SK-N-SH (cell line): Measurements from ENCODE around the gene GAL3ST3. TPM values are rescaled to one million over a fixed set of nuclear protein-coding genes. Genes with fewer than 3 reads are reported as not detected.

Experiments
- CTCF ChIA-PET: fragments of 300-600, 350-600 bp; formaldehyde crosslinking; extraction: SDS; loops from one replicate; lab custom pipeline; 2021; lab: Yijun Ruan, JAX
- POLR2A ChIA-PET: fragments of 350-600 bp; sonication (Branson Sonifier 250); formaldehyde crosslinking; extraction: SDS; loops from one replicate; lab custom pipeline; 2020; ENCODE audit warnings: antibody characterized with exemption, inconsistent platforms; lab: Yijun Ruan, JAX
- DNase-seq: peaks from one replicate; pipeline ENCODE4 v3.0.0; 2012
- H2AFZ ChIP-seq: fragments of 200-600 bp; sonication (generic); 2 replicates; pipeline ENCODE4 v1.8.1; 2016; ENCODE audit warnings: antibody characterized with exemption, mild to moderate bottlenecking, low read depth
- H3F3A ChIP-seq: fragments of 200-600 bp; sonication (generic); replicated peaks from 2 replicates; pipeline ENCODE3; 2016; ENCODE audit warnings: antibody characterized with exemption, mild to moderate bottlenecking; ENCODE audit not compliant: insufficient read depth
- H3K27ac ChIP-seq, 2 experiments: fragments of 200-500 bp in 1 of 2; fragments of 200-600 bp in 1 of 2; sonication (Bioruptor generic) in 1 of 2; sonication (generic), shearing (Covaris generic) in 1 of 2; 2 replicates each; pipeline versions ENCODE4 v1.5.1 to v1.6.1; 2014 to 2016; ENCODE audit warnings: low read depth in 2 of 2, inconsistent platforms in 1 of 2, low read length in 1 of 2, mild to moderate bottlenecking in 1 of 2, mixed read lengths in 1 of 2
- H3K27me3 ChIP-seq: fragments of 200-600 bp; sonication (generic), shearing (Covaris generic); 2 replicates; pipeline ENCODE4 v1.6.1; 2016; ENCODE audit warnings: mixed run types; ENCODE audit not compliant: insufficient read depth
- H3K36me3 ChIP-seq, 2 experiments: fragments of 200-500 bp in 1 of 2; fragments of 200-600 bp in 1 of 2; sonication (Bioruptor generic) in 1 of 2; sonication (generic) in 1 of 2; replicated peaks in 1 of 2; 2 replicates each; pipeline versions ENCODE3 to v1.5.1; 2014 to 2016; ENCODE audit warnings: low read length in 1 of 2, mild to moderate bottlenecking in 1 of 2; ENCODE audit not compliant: insufficient read depth in 2 of 2, control insufficient read depth in 1 of 2
- H3K4me1 ChIP-seq, 2 experiments: fragments of 200-500 bp in 1 of 2; fragments of 200-600 bp in 1 of 2; sonication (Bioruptor generic) in 1 of 2; sonication (generic), shearing (Covaris generic) in 1 of 2; 2 replicates each; pipeline versions ENCODE4 v1.5.1 to v1.6.1; 2014 to 2016; ENCODE audit warnings: low read depth in 1 of 2, low read length in 1 of 2, mixed run types in 1 of 2; ENCODE audit not compliant: insufficient read depth in 2 of 2, control insufficient read depth in 1 of 2
- H3K4me2 ChIP-seq: fragments of 200-600 bp; sonication (generic), shearing (Covaris generic); 2 replicates; pipeline ENCODE4 v1.6.1; 2017; ENCODE audit warnings: mixed run types
- H3K4me3 ChIP-seq, 2 experiments: fragments of 200-500 bp in 1 of 2; fragments of 200-600 bp in 1 of 2; sonication (Bioruptor generic) in 1 of 2; sonication (generic), shearing (Covaris generic) in 1 of 2; 2 replicates each; pipeline versions ENCODE4 v1.5.1 to v1.8.1; 2014 to 2016; ENCODE audit warnings: low read depth in 2 of 2, inconsistent platforms in 1 of 2, low read length in 1 of 2, mild to moderate bottlenecking in 1 of 2, mixed read lengths in 1 of 2, moderate library complexity in 1 of 2
- H3K79me2 ChIP-seq: fragments of 200-600 bp; sonication (generic); 2 replicates; pipeline ENCODE4 v1.8.1; 2017; ENCODE audit warnings: mild to moderate bottlenecking; ENCODE audit not compliant: insufficient read depth
- H3K9ac ChIP-seq: fragments of 200-600 bp; sonication (generic); 2 replicates; pipeline ENCODE4 v1.6.1; 2017; ENCODE audit warnings: mixed run types
- H3K9me2 ChIP-seq: fragments of 200-600 bp; sonication (generic); 2 replicates; pipeline ENCODE4 v1.6.1; 2017; ENCODE audit warnings: mixed run types
- H3K9me3 ChIP-seq: fragments of 200-600 bp; sonication (generic); 2 replicates; pipeline ENCODE4 v1.6.1; 2017; ENCODE audit warnings: mixed run types, mild to moderate bottlenecking, moderate library complexity
- H4K20me1 ChIP-seq: fragments of 200-600 bp; sonication (generic); 2 replicates; pipeline ENCODE4 v1.6.1; 2017; ENCODE audit warnings: mild to moderate bottlenecking, mixed run types; ENCODE audit not compliant: insufficient read depth
- CTCF ChIP-seq: fragments of 200-600 bp; sonication (generic); IDR thresholded peaks from 2 replicates; pipeline ENCODE4 v1.6.1; 2017; ENCODE audit warnings: antibody characterized with exemption, mild to moderate bottlenecking, moderate library complexity
- FOXM1 ChIP-seq: IDR thresholded peaks from 2 replicates; pipeline ENCODE4 v1.4.0; 2012; ENCODE audit warnings: low read depth, mild to moderate bottlenecking
- GABPA ChIP-seq: IDR thresholded peaks from 2 replicates; pipeline ENCODE4 v1.4.0; 2012; ENCODE audit warnings: low read depth, mild to moderate bottlenecking
- GATA2 ChIP-seq: sonication (generic); formaldehyde crosslinking; IDR thresholded peaks from 2 replicates; pipeline ENCODE4 v1.5.0; 2020; ENCODE audit warnings: mild to moderate bottlenecking, missing genetic modification reagents
- JUND ChIP-seq: IDR thresholded peaks from 2 replicates; pipeline ENCODE4 v1.4.0; 2012
- MEF2A ChIP-seq: IDR thresholded peaks from 2 replicates; pipeline ENCODE4 v1.4.0; 2012; ENCODE audit warnings: low read depth, borderline replicate concordance
- MXI1 ChIP-seq: IDR thresholded peaks from 2 replicates; pipeline ENCODE4 v1.6.1; 2012; ENCODE audit warnings: mild to moderate bottlenecking, low read depth, low read length, improper control_type of control experiment
- NFIC ChIP-seq: IDR thresholded peaks from 2 replicates; pipeline ENCODE4 v1.4.0; 2012; ENCODE audit warnings: borderline replicate concordance
- NRF1 ChIP-seq: IDR thresholded peaks from 2 replicates; pipeline ENCODE4 v1.6.1; 2012; ENCODE audit warnings: low read depth, mild to moderate bottlenecking, low read length
- PBX3 ChIP-seq: IDR thresholded peaks from 2 replicates; pipeline ENCODE4; 2012
- RAD21 ChIP-seq: IDR thresholded peaks from 2 replicates; pipeline ENCODE4 v1.6.1; 2012; ENCODE audit warnings: mild to moderate bottlenecking, low read length
- RFX5 ChIP-seq: IDR thresholded peaks from 2 replicates; pipeline ENCODE4 v1.6.1; 2012; ENCODE audit warnings: mild to moderate bottlenecking, improper control_type of control experiment, low read length
- RXRA ChIP-seq: IDR thresholded peaks from 2 replicates; pipeline ENCODE4 v1.4.0; 2012; ENCODE audit warnings: low read depth, mild to moderate bottlenecking, borderline replicate concordance
- SIN3A ChIP-seq: IDR thresholded peaks from 2 replicates; pipeline ENCODE4 v1.6.1; 2012; ENCODE audit warnings: low read depth, mild to moderate bottlenecking, low read length, moderate library complexity, borderline replicate concordance
- SMC3 ChIP-seq: IDR thresholded peaks from 2 replicates; pipeline ENCODE4 v1.6.1; 2012; ENCODE audit warnings: low read depth, low read length, improper control_type of control experiment
- TAF1 ChIP-seq: IDR thresholded peaks from 2 replicates; pipeline ENCODE4 v1.6.1; 2012; ENCODE audit warnings: low read depth, mild to moderate bottlenecking, low read length, moderate library complexity, borderline replicate concordance
- TEAD4 ChIP-seq: IDR thresholded peaks from 2 replicates; pipeline ENCODE4 v1.4.0; 2012; ENCODE audit warnings: mild to moderate bottlenecking, borderline replicate concordance; ENCODE audit not compliant: insufficient read depth
- USF1 ChIP-seq: IDR thresholded peaks from 2 replicates; pipeline ENCODE4 v1.4.0; 2012; ENCODE audit warnings: low read depth, borderline replicate concordance
- USF2 ChIP-seq: fragments of 150-350 bp; IDR thresholded peaks from 2 replicates; pipeline ENCODE4 v1.6.1; 2017; ENCODE audit warnings: antibody characterized with exemption, low read length, low read depth, borderline replicate concordance
- YY1 ChIP-seq: IDR thresholded peaks from 2 replicates; pipeline ENCODE4 v1.4.0; 2012; ENCODE audit warnings: low read depth, mild to moderate bottlenecking
- WGBS: methylation state at CpG from one replicate; pipeline ENCODE4 v1.1.6; 2017; ENCODE audit warnings: low lambda C conversion rate; 5-methylcytosine and 5-hydroxymethylcytosine counted together
- polyA plus RNA-seq, 3 experiments: library from polyadenylated mRNA; depleted of rRNA; stranded (reverse); fragments of >200 nt; gene quantifications; 2 replicates each; pipeline ENCODE4 v1.2.3, GENCODE V29; 2012

GAL3ST3 gene
- polyA plus RNA-seq, 1 of the 3 experiments (the other 2 are of a cell fraction), result 3.2 TPM

GRCh38 chr11:66051766-66052663 lies 3.1 kb upstream of the GAL3ST3 start, which contains the start of gene SF3B2 (continued):
- TF ChIP-seq NRF1 (peak; percentile 80), TEAD4 (no peak), FOXM1 (no peak), SIN3A (0 out of 2 replicates have a peak, but pooled peaks have one; percentile 21), MXI1 (peak; percentile 78), YY1 (peak; percentile 94), USF1 (no peak), CTCF (no peak), GABPA (peak; percentile 96), RFX5 (no peak; the same call in 1 of the 2 replicates), GATA2 (CRISPR knock-in tag) (no peak), NFIC (no peak), SMC3 (no peak), RAD21 (no peak), MEF2A (no peak), USF2 (no peak)

- Histone ChIP-seq H3F3A (no peaks in the 10 kb centered on the region), H3K79me2 (peaks cover 42% of the 10 kb centered on the region), H3K4me2 (peak overlapping the region; percentile 86), H3K27ac (peak overlapping the region; percentile 81 to 94), H3K27me3 (no peaks in the 10 kb centered on the region), H3K36me3 (peaks cover 20 to 30% of the 10 kb centered on the region in 2 experiments), H3K9me2 (no peaks in the 10 kb centered on the region), H3K4me1 (peaks cover 15 to 40% of the 10 kb centered on the region in 2 experiments; a peak in 2 of 4 replicates), H4K20me1 (no peaks in the 10 kb centered on the region), H3K4me3 (peak overlapping the region; percentile 90 to 99), H3K9me3 (no peaks in the 10 kb centered on the region), H3K9ac (peak overlapping the region; percentile 95), H2AFZ (peak overlapping the region; percentile 63)
- TF ChIP-seq GATA2 (CRISPR knock-in tag) (no peak), JUND (no peak), RXRA (no peak), TAF1 (no peak), PBX3 (no peak), MEF2A (no peak), TEAD4 (no peak), USF2 (no peak), RFX5 (no peak)
- ChIA-PET POLR2A (interaction anchor here (1.3 to 2.4 kb wide), 3 partner anchors 9 to 48 kb away, joined by 3 to 8 read pairs (median 6); partner anchors contain the start of gene BANF1), CTCF (interaction anchor here (0.7 to 6.7 kb wide), 8 partner anchors 12 to 167 kb away, joined by 3 to 101 read pairs (median 5); partner anchors contain the start of genes BANF1, EIF1AD and PACS1)
- no peak for DNase-seq
- WGBS, result 52% methylated on average over 12 of the region's 12 CpGs
These were observed 2.4 kb upstream of the GAL3ST3 start for GRCh38 chr11:66051371-66051765.
